Keratinocyte (primary cell): ENCODE data around the gene SURF2. TPM values are rescaled to one million over a fixed set of nuclear protein-coding genes. Genes with fewer than 3 reads are reported as not detected.

Experiments
- DNase-seq: peaks from one replicate; pipeline ENCODE4 v3.0.0-alpha.2; 2011; ENCODE audit warnings: low read depth, missing footprints, low spot score
- FAIRE-seq: peaks from 2 replicates; lab custom pipeline; 2011; peaks lifted over from hg19 to GRCh38; lab: Jason Lieb, UNC
- H2AFZ ChIP-seq: 2 replicates; pipeline ENCODE4 v1.6.0; 2012; ENCODE audit warnings: low read length, control low read depth, inconsistent platforms; ENCODE audit not compliant: control insufficient read depth
- H3K27ac ChIP-seq: 2 replicates; pipeline ENCODE4 v1.5.1; 2011; ENCODE audit warnings: low read length; ENCODE audit not compliant: control insufficient read depth, insufficient read depth
- H3K27me3 ChIP-seq: 3 replicates; pipeline ENCODE4 v1.6.0; 2011; ENCODE audit warnings: low read length; ENCODE audit not compliant: control insufficient read depth, insufficient read depth; ENCODE audit errors: extremely low read depth
- H3K36me3 ChIP-seq, 2 experiments: 2 replicates in 1 of 2; 3 replicates in 1 of 2; pipeline ENCODE4 v1.5.1; 2011; ENCODE audit warnings: low read length in 2 of 2, mild to moderate bottlenecking in 1 of 2; ENCODE audit not compliant: control insufficient read depth in 2 of 2, insufficient read depth in 2 of 2; ENCODE audit errors: extremely low read depth in 1 of 2
- H3K4me1 ChIP-seq: 3 replicates; pipeline ENCODE4 v1.5.1; 2011; ENCODE audit warnings: low read length; ENCODE audit not compliant: control insufficient read depth, insufficient read depth; ENCODE audit errors: extremely low read depth
- H3K4me2 ChIP-seq: 3 replicates; pipeline ENCODE4 v1.6.0; 2011; ENCODE audit warnings: low read depth, low read length; ENCODE audit not compliant: control insufficient read depth, insufficient read depth; ENCODE audit errors: extremely low read depth
- H3K4me3 ChIP-seq, 3 experiments: fragments of 200-600 bp in 1 of 3; sonication (generic) in 1 of 3; 2 replicates in 2 of 3; 3 replicates in 1 of 3; pipeline ENCODE4 v1.5.1; 2011 to 2016; ENCODE audit warnings: low read length in 3 of 3, mild to moderate bottlenecking in 3 of 3, control low read depth in 2 of 3, inconsistent platforms in 1 of 3, low read depth in 1 of 3, mixed read lengths in 1 of 3, mixed run types in 1 of 3, moderate library complexity in 1 of 3; ENCODE audit not compliant: control insufficient read depth in 2 of 3, insufficient read depth in 2 of 3; ENCODE audit errors: extremely low read depth in 1 of 3
- H3K79me2 ChIP-seq: 2 replicates; pipeline ENCODE4 v1.6.0; 2012; ENCODE audit warnings: low read length; ENCODE audit not compliant: control insufficient read depth, insufficient read depth
- H3K9ac ChIP-seq: 3 replicates; pipeline ENCODE4 v1.6.0; 2011; ENCODE audit warnings: low read length; ENCODE audit not compliant: control insufficient read depth, insufficient read depth; ENCODE audit errors: extremely low read depth
- H3K9me1 ChIP-seq: 3 replicates; pipeline ENCODE4 v1.6.0; 2011; ENCODE audit warnings: low read length; ENCODE audit not compliant: control insufficient read depth, insufficient read depth; ENCODE audit errors: extremely low read depth
- H3K9me3 ChIP-seq: 2 replicates; pipeline ENCODE4 v1.5.1; 2012; ENCODE audit warnings: low read depth, low read length; ENCODE audit not compliant: control insufficient read depth
- H4K20me1 ChIP-seq: 3 replicates; pipeline ENCODE4 v1.6.0; 2011; ENCODE audit warnings: low read length; ENCODE audit not compliant: control insufficient read depth, insufficient read depth; ENCODE audit errors: extremely low read depth
- EZH2 ChIP-seq: IDR thresholded peaks from one replicate; pipeline ENCODE4 v1.6.1; 2012; ENCODE audit warnings: inconsistent platforms, mild to moderate bottlenecking, low read length, moderate library complexity
- dilution Hi-C: fragments of 300-500 bp; cut with MboI; formaldehyde crosslinking; loops from one replicate; pipeline ENCODE4 v1.7.0; 2020; ENCODE audit warnings: low sequenced_read_pairs; ENCODE audit not compliant: extremely low pct_ligation_motif_present
- polyA plus RNA-seq, 5 experiments: library from polyadenylated mRNA; depleted of rRNA in 3 of 5; stranded (reverse) in 3 of 5; stranded (forward) in 1 of 5; unstranded in 1 of 5; fragments of >200 nt; gene quantifications; 1 replicate in 1 of 5; 2 replicates in 3 of 5; 3 replicates in 1 of 5; pipeline versions ENCODE4 v1.2.1 to v1.2.3, GENCODE V29; 2011 to 2012; ENCODE audit warnings: missing spikeins in 2 of 5, low read depth in 1 of 5, low replicate concordance in 1 of 5
- TF ChIP-seq, protein P1 (sequence below), 3 experiments: IDR thresholded peaks in 1 of 3; conservative IDR thresholded peaks in 1 of 3; optimal IDR thresholded peaks in 1 of 3; 2 replicates in 2 of 3; 3 replicates in 1 of 3; pipeline versions ENCODE3 to v1.5.1; 2011; ENCODE audit warnings: low read length in 3 of 3, mild to moderate bottlenecking in 3 of 3, moderate library complexity in 2 of 3, control low read depth in 1 of 3, inconsistent platforms in 1 of 3; ENCODE audit not compliant: insufficient read depth in 2 of 3; ENCODE audit errors: extremely low read depth in 1 of 3

The SURF2 gene
- polyA plus RNA-seq, 1 donor (not counting 4 experiments of a cell fraction or from before 2014, with no cell fraction given): 28.2 TPM

DNA sequence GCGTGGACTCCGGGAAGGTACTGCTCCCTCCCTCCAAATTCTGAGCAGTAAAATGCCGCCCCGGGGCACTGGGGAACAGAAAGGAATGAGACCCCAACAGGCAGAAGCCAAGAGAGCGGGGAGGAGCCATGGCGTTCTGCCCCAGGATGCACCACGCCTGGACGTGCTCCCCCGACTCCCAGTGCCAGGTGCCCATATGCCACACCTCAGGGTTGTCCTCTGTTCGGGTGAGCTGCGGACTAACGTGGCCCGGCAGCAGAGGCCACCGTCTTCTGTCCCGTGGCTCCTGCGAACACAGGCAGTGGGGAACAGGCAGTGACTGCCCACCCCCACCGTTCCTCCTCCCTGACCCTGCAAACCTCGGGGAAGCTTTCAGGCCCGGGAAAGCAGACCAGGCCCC is 25.1 kb upstream of the SURF2 start:
- TF ChIP-seq, protein P1, sequence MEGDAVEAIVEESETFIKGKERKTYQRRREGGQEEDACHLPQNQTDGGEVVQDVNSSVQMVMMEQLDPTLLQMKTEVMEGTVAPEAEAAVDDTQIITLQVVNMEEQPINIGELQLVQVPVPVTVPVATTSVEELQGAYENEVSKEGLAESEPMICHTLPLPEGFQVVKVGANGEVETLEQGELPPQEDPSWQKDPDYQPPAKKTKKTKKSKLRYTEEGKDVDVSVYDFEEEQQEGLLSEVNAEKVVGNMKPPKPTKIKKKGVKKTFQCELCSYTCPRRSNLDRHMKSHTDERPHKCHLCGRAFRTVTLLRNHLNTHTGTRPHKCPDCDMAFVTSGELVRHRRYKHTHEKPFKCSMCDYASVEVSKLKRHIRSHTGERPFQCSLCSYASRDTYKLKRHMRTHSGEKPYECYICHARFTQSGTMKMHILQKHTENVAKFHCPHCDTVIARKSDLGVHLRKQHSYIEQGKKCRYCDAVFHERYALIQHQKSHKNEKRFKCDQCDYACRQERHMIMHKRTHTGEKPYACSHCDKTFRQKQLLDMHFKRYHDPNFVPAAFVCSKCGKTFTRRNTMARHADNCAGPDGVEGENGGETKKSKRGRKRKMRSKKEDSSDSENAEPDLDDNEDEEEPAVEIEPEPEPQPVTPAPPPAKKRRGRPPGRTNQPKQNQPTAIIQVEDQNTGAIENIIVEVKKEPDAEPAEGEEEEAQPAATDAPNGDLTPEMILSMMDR (optimal IDR thresholded peaks at IDR 0.05 in 1 of 3, IDR thresholded peaks at IDR 0.05 in 1 of 3, conservative IDR thresholded peaks at IDR 0.05 in 1 of 3; ENCODE audit: extremely low read depth in 1 of 3, insufficient read depth in 2 of 3, low read length in 3 of 3): no peak
- TF ChIP-seq EZH2: no peak
- no peak for FAIRE-seq
- Histone ChIP-seq H3K4me2 (no peak overlapping the region), H3K27ac (no peak overlapping the region), H3K9ac (no peak overlapping the region), H3K4me1 (peaks cover 13% of the 10 kb centered on the region), H3K9me1 (no peaks in the 10 kb centered on the region), H3K79me2 (peaks cover 39% of the 10 kb centered on the region), H3K27me3 (no peaks in the 10 kb centered on the region), H3K4me3 (no peak overlapping the region), H3K36me3 (peaks cover 20 to 31% of the 10 kb centered on the region in 2 experiments), H4K20me1 (no peaks in the 10 kb centered on the region), H3K9me3 (no peaks in the 10 kb centered on the region), H2AFZ (no peak overlapping the region)
- DNase-seq: no peak
- dilution Hi-C loops: no loop called here

DNA sequence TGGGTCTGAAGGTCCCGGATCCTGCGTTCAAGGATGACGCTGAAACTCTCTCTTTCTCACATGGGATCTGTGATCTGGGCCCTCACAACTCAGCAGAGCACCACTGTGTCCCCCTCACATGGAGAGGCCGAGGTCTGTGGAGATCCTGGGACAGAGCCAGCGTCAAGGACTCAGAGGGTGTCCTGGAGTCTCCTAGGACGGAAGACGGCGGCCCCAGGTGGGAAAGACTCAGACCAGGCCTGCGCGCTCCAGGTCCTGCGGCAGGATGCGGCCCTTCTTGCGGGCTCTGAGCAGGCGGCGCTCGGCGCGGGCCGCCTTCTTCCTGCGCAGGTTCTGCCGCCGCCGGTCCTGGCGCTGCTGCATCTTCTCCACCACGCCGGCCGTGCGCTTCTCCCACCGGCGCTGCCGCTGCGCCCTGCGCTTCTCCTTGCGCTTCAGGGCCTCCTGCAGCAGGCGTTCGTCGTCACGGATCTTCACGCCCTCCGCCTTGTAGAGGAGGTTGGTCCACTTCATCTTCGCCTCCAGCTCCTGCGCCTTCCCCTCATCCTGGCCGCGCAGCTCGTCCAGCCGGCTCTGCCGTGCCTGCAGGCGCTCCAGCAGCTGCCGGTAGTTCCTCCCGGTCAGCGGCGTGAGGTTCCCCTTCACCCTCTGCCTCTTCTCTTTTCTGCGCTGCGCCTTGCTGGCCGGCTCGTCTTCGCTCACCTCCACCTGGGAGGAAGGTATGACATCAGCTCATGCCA is 24.5 kb upstream of the SURF2 start:
- H3K9ac ChIP-seq: no peak overlapping the region
- FAIRE-seq (no peak), DNase-seq (no peak)
- no peaks in the 10 kb centered on the region for H3K27me3 ChIP-seq
- TF ChIP-seq, protein P1 (optimal IDR thresholded peaks at IDR 0.05 in 1 of 3, IDR thresholded peaks at IDR 0.05 in 1 of 3, conservative IDR thresholded peaks at IDR 0.05 in 1 of 3; ENCODE audit: extremely low read depth in 1 of 3, insufficient read depth in 2 of 3, low read length in 3 of 3): no peak
- no peak for TF ChIP-seq EZH2
- no peaks in the 10 kb centered on the region for H4K20me1 ChIP-seq
- dilution Hi-C loops: no loop called here
- no peak overlapping the region for H3K4me2 ChIP-seq
- H3K79me2 ChIP-seq: peaks cover 39% of the 10 kb centered on the region
- peaks cover 20 to 31% of the 10 kb centered on the region in 2 experiments for H3K36me3 ChIP-seq
- H3K9me3 ChIP-seq: no peaks in the 10 kb centered on the region
- H3K27ac ChIP-seq: no peak overlapping the region
- H3K9me1 ChIP-seq: no peaks in the 10 kb centered on the region
- H3K4me1 ChIP-seq: peaks cover 18% of the 10 kb centered on the region
- H3K4me3 ChIP-seq: no peak overlapping the region
- H2AFZ ChIP-seq: no peak overlapping the region
